H1 (cell line): ENCODE results near the gene ADAM19. TPM values are rescaled to one million over a fixed set of nuclear protein-coding genes. Genes with fewer than 3 reads are reported as not detected.

Source experiments
- BRCA1 ChIP-seq: IDR thresholded peaks from 2 replicates; pipeline ENCODE4 v1.6.1; 2012; ENCODE audit warnings: low read depth, low read length, improper control_type of control experiment
- CBX8 ChIP-seq: fragments of 300-800, 300-1000 bp; sonication (generic); IDR thresholded peaks from 2 replicates; pipeline ENCODE4 v1.7.1; 2016; ENCODE audit warnings: low read depth, low read length, borderline replicate concordance
- EP300 ChIP-seq, 2 experiments: IDR thresholded peaks; 1 replicate in 1 of 2; 2 replicates in 1 of 2; pipeline ENCODE4 v1.6.1; 2011 to 2012; ENCODE audit warnings: low read depth in 2 of 2, low read length in 2 of 2, mild to moderate bottlenecking in 2 of 2, borderline replicate concordance in 1 of 2, inconsistent platforms in 1 of 2, moderate library complexity in 1 of 2
- GTF2F1 ChIP-seq: IDR thresholded peaks from 2 replicates; pipeline ENCODE4 v1.6.1; 2012; ENCODE audit warnings: low read depth, low read length, improper control_type of control experiment, borderline replicate concordance
- JUN ChIP-seq: IDR thresholded peaks from 2 replicates; pipeline ENCODE4 v1.6.1; 2011; ENCODE audit warnings: low read depth, mild to moderate bottlenecking, improper control_type of control experiment, low read length
- POU5F1 ChIP-seq: IDR thresholded peaks from 2 replicates; pipeline ENCODE4 v1.6.1; 2011; ENCODE audit warnings: low read depth, mild to moderate bottlenecking, low read length, moderate library complexity
- polyA plus RNA-seq, 7 experiments: library from polyadenylated mRNA; depleted of rRNA in 3 of 7; stranded (reverse) in 5 of 7; unstranded in 2 of 7; fragments of >200 nt in 5 of 7; fragments of 200-250 nt in 2 of 7; gene quantifications; 1 replicate in 5 of 7; 2 replicates in 1 of 7; 4 replicates in 1 of 7; pipeline versions ENCODE4 v1.2.1 to v1.2.3, GENCODE V29; 2011 to 2013; ENCODE audit warnings: missing spikeins in 2 of 7, mixed read lengths in 2 of 7
- total RNA-seq: library from RNA; stranded (reverse); fragmentation: NEBNext Ultra II Directional; extraction: Animal tissue kit (Norgen Biotek cat#: 25700); gene quantifications from 2 replicates; pipeline ENCODE4 v1.2.1, GENCODE V29; 2021
- TF ChIP-seq, protein P1 (sequence below): fragments of 300-600 bp; sonication (generic); IDR thresholded peaks from 2 replicates; pipeline ENCODE4 v1.7.1; 2012; ENCODE audit warnings: low read length, moderate library complexity, mild to moderate bottlenecking, inconsistent platforms; ENCODE audit not compliant: insufficient replicate concordance
- TF ChIP-seq, protein P2 (sequence below): IDR thresholded peaks from 2 replicates; pipeline ENCODE4 v1.6.1; 2012; ENCODE audit warnings: low read length, inconsistent platforms

ADAM19 gene
- total and polyA plus RNA-seq, 2 of the 8 experiments (the other 6 are each of a cell fraction or from before 2014, with no cell fraction given), result 6.5 to 22.7 TPM

DNA sequence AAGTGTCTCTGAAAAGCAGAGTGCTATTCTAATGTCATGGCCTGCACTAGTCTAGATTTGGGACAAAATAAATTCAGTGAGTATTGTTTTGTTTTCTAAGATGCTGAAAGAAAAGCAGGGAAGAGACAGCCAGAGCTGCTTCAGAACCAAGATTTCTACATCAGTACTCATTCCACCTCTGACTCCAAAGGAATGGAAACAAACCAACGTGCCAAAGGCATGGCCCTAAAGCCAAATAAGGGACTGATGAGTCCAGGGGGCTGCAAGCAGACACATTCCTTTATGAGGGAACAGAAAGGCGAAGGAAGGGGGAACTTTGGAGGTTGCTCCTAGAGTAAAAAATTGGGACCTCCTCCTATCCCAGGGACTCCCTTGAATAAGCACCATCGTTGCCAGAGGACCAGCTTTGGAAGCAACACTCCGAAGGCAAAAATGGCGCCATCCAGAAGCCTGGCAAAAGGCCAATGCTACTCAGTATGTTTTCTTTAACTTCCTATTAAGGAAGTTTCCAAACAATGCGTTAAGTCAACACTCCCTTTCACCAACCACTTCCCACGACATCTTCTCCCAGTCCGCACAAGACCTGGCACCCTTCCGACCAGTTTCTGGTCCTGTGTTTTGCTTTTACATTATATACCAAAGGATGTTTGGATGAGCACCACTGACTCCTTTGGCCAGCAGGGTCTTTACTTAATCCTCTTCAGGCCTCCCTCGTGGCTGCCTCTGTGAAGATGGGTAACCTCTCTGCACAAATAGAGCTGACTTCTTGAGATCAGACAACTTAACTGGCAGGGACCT lies 31.6 kb downstream of the ADAM19 start (continued):
- TF ChIP-seq, protein P1, sequence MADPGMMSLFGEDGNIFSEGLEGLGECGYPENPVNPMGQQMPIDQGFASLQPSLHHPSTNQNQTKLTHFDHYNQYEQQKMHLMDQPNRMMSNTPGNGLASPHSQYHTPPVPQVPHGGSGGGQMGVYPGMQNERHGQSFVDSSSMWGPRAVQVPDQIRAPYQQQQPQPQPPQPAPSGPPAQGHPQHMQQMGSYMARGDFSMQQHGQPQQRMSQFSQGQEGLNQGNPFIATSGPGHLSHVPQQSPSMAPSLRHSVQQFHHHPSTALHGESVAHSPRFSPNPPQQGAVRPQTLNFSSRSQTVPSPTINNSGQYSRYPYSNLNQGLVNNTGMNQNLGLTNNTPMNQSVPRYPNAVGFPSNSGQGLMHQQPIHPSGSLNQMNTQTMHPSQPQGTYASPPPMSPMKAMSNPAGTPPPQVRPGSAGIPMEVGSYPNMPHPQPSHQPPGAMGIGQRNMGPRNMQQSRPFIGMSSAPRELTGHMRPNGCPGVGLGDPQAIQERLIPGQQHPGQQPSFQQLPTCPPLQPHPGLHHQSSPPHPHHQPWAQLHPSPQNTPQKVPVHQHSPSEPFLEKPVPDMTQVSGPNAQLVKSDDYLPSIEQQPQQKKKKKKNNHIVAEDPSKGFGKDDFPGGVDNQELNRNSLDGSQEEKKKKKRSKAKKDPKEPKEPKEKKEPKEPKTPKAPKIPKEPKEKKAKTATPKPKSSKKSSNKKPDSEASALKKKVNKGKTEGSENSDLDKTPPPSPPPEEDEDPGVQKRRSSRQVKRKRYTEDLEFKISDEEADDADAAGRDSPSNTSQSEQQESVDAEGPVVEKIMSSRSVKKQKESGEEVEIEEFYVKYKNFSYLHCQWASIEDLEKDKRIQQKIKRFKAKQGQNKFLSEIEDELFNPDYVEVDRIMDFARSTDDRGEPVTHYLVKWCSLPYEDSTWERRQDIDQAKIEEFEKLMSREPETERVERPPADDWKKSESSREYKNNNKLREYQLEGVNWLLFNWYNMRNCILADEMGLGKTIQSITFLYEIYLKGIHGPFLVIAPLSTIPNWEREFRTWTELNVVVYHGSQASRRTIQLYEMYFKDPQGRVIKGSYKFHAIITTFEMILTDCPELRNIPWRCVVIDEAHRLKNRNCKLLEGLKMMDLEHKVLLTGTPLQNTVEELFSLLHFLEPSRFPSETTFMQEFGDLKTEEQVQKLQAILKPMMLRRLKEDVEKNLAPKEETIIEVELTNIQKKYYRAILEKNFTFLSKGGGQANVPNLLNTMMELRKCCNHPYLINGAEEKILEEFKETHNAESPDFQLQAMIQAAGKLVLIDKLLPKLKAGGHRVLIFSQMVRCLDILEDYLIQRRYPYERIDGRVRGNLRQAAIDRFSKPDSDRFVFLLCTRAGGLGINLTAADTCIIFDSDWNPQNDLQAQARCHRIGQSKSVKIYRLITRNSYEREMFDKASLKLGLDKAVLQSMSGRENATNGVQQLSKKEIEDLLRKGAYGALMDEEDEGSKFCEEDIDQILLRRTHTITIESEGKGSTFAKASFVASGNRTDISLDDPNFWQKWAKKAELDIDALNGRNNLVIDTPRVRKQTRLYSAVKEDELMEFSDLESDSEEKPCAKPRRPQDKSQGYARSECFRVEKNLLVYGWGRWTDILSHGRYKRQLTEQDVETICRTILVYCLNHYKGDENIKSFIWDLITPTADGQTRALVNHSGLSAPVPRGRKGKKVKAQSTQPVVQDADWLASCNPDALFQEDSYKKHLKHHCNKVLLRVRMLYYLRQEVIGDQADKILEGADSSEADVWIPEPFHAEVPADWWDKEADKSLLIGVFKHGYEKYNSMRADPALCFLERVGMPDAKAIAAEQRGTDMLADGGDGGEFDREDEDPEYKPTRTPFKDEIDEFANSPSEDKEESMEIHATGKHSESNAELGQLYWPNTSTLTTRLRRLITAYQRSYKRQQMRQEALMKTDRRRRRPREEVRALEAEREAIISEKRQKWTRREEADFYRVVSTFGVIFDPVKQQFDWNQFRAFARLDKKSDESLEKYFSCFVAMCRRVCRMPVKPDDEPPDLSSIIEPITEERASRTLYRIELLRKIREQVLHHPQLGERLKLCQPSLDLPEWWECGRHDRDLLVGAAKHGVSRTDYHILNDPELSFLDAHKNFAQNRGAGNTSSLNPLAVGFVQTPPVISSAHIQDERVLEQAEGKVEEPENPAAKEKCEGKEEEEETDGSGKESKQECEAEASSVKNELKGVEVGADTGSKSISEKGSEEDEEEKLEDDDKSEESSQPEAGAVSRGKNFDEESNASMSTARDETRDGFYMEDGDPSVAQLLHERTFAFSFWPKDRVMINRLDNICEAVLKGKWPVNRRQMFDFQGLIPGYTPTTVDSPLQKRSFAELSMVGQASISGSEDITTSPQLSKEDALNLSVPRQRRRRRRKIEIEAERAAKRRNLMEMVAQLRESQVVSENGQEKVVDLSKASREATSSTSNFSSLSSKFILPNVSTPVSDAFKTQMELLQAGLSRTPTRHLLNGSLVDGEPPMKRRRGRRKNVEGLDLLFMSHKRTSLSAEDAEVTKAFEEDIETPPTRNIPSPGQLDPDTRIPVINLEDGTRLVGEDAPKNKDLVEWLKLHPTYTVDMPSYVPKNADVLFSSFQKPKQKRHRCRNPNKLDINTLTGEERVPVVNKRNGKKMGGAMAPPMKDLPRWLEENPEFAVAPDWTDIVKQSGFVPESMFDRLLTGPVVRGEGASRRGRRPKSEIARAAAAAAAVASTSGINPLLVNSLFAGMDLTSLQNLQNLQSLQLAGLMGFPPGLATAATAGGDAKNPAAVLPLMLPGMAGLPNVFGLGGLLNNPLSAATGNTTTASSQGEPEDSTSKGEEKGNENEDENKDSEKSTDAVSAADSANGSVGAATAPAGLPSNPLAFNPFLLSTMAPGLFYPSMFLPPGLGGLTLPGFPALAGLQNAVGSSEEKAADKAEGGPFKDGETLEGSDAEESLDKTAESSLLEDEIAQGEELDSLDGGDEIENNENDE, result no peak
- TF ChIP-seq JUN (no peak), EP300 (IDR thresholded peaks at IDR 0.05; ENCODE audit: borderline replicate concordance in 1 of 2, low read depth in 2 of 2, low read length in 2 of 2) (no peak), BRCA1 (no peak), CBX8 (no peak), GTF2F1 (no peak), POU5F1 (no peak)
- TF ChIP-seq, protein P2, sequence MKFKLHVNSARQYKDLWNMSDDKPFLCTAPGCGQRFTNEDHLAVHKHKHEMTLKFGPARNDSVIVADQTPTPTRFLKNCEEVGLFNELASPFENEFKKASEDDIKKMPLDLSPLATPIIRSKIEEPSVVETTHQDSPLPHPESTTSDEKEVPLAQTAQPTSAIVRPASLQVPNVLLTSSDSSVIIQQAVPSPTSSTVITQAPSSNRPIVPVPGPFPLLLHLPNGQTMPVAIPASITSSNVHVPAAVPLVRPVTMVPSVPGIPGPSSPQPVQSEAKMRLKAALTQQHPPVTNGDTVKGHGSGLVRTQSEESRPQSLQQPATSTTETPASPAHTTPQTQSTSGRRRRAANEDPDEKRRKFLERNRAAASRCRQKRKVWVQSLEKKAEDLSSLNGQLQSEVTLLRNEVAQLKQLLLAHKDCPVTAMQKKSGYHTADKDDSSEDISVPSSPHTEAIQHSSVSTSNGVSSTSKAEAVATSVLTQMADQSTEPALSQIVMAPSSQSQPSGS, result no peak
